CD14-positive monocyte (primary cell): ENCODE data around the gene FBXL17. TPM values are rescaled to one million over a fixed set of nuclear protein-coding genes. Genes with fewer than 3 reads are reported as not detected.

ENCODE experiments used
- DNase-seq, 3 donors: peaks; one replicate each; pipeline ENCODE4 v3.0.0-alpha.2; 2011 to 2022
- H2AFZ ChIP-seq: 2 replicates; pipeline ENCODE4 v1.6.0; 2012; ENCODE audit warnings: mild to moderate bottlenecking, low read depth, low read length, inconsistent platforms; ENCODE audit not compliant: insufficient read depth, poor library complexity, severe bottlenecking
- H3K27ac ChIP-seq, 2 donors: 1 replicate in 1 of 2; 2 replicates in 1 of 2; pipeline ENCODE4 v1.5.1; 2012 to 2013; ENCODE audit warnings: low read length in 2 of 2, control low read depth in 1 of 2, inconsistent platforms in 1 of 2, low read depth in 1 of 2, mild to moderate bottlenecking in 1 of 2
- H3K27me3 ChIP-seq, 2 donors: one replicate each; pipeline versions ENCODE4 v1.6.0 to v1.6.1; 2011 to 2013; ENCODE audit warnings: low read length in 2 of 2; ENCODE audit not compliant: control insufficient read depth in 2 of 2, insufficient read depth in 2 of 2
- H3K36me3 ChIP-seq, 2 donors: replicated peaks in 1 of 2; 1 replicate in 1 of 2; 2 replicates in 1 of 2; pipeline versions ENCODE4 v1.5.1 to v1.6.1; 2012 to 2013; ENCODE audit warnings: low read length in 2 of 2, control low read depth in 1 of 2, inconsistent platforms in 1 of 2, mild to moderate bottlenecking in 1 of 2; ENCODE audit not compliant: insufficient read depth in 2 of 2, control insufficient read depth in 1 of 2
- H3K4me1 ChIP-seq, 2 donors: 1 replicate in 1 of 2; 2 replicates in 1 of 2; pipeline versions ENCODE4 v1.5.1 to v1.6.1; 2012 to 2013; ENCODE audit warnings: low read length in 2 of 2, control low read depth in 1 of 2, inconsistent platforms in 1 of 2, mild to moderate bottlenecking in 1 of 2, moderate library complexity in 1 of 2; ENCODE audit not compliant: insufficient read depth in 2 of 2, control insufficient read depth in 1 of 2
- H3K4me2 ChIP-seq: replicated peaks from 2 replicates; pipeline ENCODE3; 2012; ENCODE audit warnings: low read length, moderate library complexity, mild to moderate bottlenecking; ENCODE audit not compliant: poor library complexity, severe bottlenecking; ENCODE audit errors: extremely low read depth
- H3K4me3 ChIP-seq, 3 experiments: fragments of 200-600 bp in 1 of 3; sonication (generic) in 1 of 3; replicated peaks in 1 of 3; 1 replicate in 2 of 3; 2 replicates in 1 of 3; pipeline ENCODE4 v1.5.1; 2011 to 2013; ENCODE audit warnings: low read length in 3 of 3, mild to moderate bottlenecking in 3 of 3, control low read depth in 2 of 3, low read depth in 2 of 3, inconsistent platforms in 1 of 3, moderate library complexity in 1 of 3
- H3K79me2 ChIP-seq: 2 replicates; pipeline ENCODE4 v1.6.0; 2012; ENCODE audit warnings: mild to moderate bottlenecking, control low read depth, inconsistent platforms, low read length, moderate library complexity; ENCODE audit not compliant: insufficient read depth
- H3K9ac ChIP-seq: 2 replicates; pipeline ENCODE4 v1.6.0; 2017; ENCODE audit warnings: low read length, mild to moderate bottlenecking; ENCODE audit not compliant: insufficient read depth, poor library complexity, severe bottlenecking
- H3K9me3 ChIP-seq, 2 donors: replicated peaks in 1 of 2; 1 replicate in 1 of 2; 2 replicates in 1 of 2; pipeline versions ENCODE4 v1.5.1 to v1.6.1; 2012 to 2013; ENCODE audit warnings: low read length in 2 of 2, control low read depth in 1 of 2; ENCODE audit not compliant: control insufficient read depth in 1 of 2, insufficient read depth in 1 of 2
- H4K20me1 ChIP-seq: 2 replicates; pipeline ENCODE4 v1.6.0; 2012; ENCODE audit warnings: mild to moderate bottlenecking, low read length, control low read depth, moderate library complexity; ENCODE audit not compliant: insufficient read depth
- H3K27ac Mint-ChIP-seq, 7 donors: one replicate each; pipeline ENCODE4 v1.8.0; 2020; ENCODE audit warnings: mild to moderate bottlenecking in 7 of 7, mixed read lengths in 7 of 7, moderate library complexity in 6 of 7, inconsistent platforms in 2 of 7
- H3K27me3 Mint-ChIP-seq, 3 donors: one replicate each; pipeline ENCODE4 v1.8.0; 2021 to 2022; ENCODE audit warnings: low read depth in 3 of 3, mild to moderate bottlenecking in 3 of 3, mixed read lengths in 3 of 3, moderate library complexity in 3 of 3, inconsistent platforms in 1 of 3
- H3K36me3 Mint-ChIP-seq, 2 donors: one replicate each; pipeline ENCODE4 v1.8.0; 2020; ENCODE audit warnings: mixed read lengths in 2 of 2, inconsistent platforms in 1 of 2, mild to moderate bottlenecking in 1 of 2
- H3K4me1 Mint-ChIP-seq: one replicate; pipeline ENCODE4 v1.8.0; 2020; ENCODE audit warnings: mild to moderate bottlenecking, mixed read lengths
- H3K4me3 Mint-ChIP-seq, 2 donors: one replicate each; pipeline ENCODE4 v1.8.0; 2020; ENCODE audit warnings: mild to moderate bottlenecking in 2 of 2, mixed read lengths in 2 of 2, moderate library complexity in 1 of 2
- H3K9me3 Mint-ChIP-seq, 7 donors: one replicate each; pipeline ENCODE4 v1.8.0; 2020 to 2022; ENCODE audit warnings: mixed read lengths in 7 of 7, mild to moderate bottlenecking in 6 of 7, moderate library complexity in 6 of 7, inconsistent platforms in 2 of 7
- CTCF ChIP-seq: fragments of 200-600 bp; IDR thresholded peaks from one replicate; pipeline ENCODE4 v1.8.0; 2022; ENCODE audit warnings: antibody characterized with exemption, mild to moderate bottlenecking
- WGBS: methylation state at CpG from one replicate; pipeline ENCODE4 v1.1.5; 2013; ENCODE audit warnings: missing lambda C conversion rate; ENCODE audit not compliant: insufficient coverage; 5-methylcytosine and 5-hydroxymethylcytosine counted together
- intact Hi-C, 2 donors: fragments of 100-400 bp; cut with micrococcal nuclease; formaldehyde crosslinking; loops; one replicate each; pipeline versions ENCODE4 v1.15.0 to v1.15.1; 2023
- polyA plus RNA-seq, 3 donors: library from polyadenylated mRNA; depleted of rRNA in 1 of 3; unstranded in 2 of 3; stranded (reverse) in 1 of 3; fragments of 300-500 nt in 2 of 3; fragments of >200 nt in 1 of 3; fragmentation: Illumina TruSeq in 2 of 3; gene quantifications; 1 replicate in 2 of 3; 2 replicates in 1 of 3; pipeline ENCODE4 v1.2.3, GENCODE V29; 2012 to 2021

The FBXL17 gene
- polyA plus RNA-seq, 3 donors, result 1.5 to 6.6 (median 2.0) TPM

GRCh38 chr5:107832746-107833145 lies 549.2 kb downstream of the FBXL17 start:
- H3K4me1 Mint-ChIP-seq, result no peaks in the 10 kb centered on the region
- H3K36me3 Mint-ChIP-seq, result no peaks in the 10 kb centered on the region
- peaks cover 2% of the 10 kb centered on the region in 3 donors for H3K27me3 Mint-ChIP-seq
- no peak overlapping the region for H3K4me2 ChIP-seq
- no peak overlapping the region for H3K9ac ChIP-seq
- intact Hi-C loops, result no loop called here
- no peak overlapping the region for H3K4me3 Mint-ChIP-seq
- H3K4me3 ChIP-seq, result no peak overlapping the region
- no peaks in the 10 kb centered on the region for H3K4me1 ChIP-seq
- H3K27ac ChIP-seq, result no peak overlapping the region
- H3K27me3 ChIP-seq, result no peaks in the 10 kb centered on the region
- peaks cover 2 to 5% of the 10 kb centered on the region in 2 donors for H3K9me3 ChIP-seq
- 100% methylated on average over 2 of the region's 3 CpGs for WGBS
- H3K36me3 ChIP-seq, result no peaks in the 10 kb centered on the region
- no peak for DNase-seq
- H4K20me1 ChIP-seq, result no peaks in the 10 kb centered on the region
- no peak for TF ChIP-seq CTCF
- peaks cover 0 to 12% (median 9%) of the 10 kb centered on the region in 7 donors for H3K9me3 Mint-ChIP-seq
- no peak overlapping the region for H3K27ac Mint-ChIP-seq
- no peaks in the 10 kb centered on the region for H3K79me2 ChIP-seq
- no peak overlapping the region for H2AFZ ChIP-seq

- Mint-ChIP-seq H3K36me3 (no peaks in the 10 kb centered on the region), H3K27me3 (peaks cover 2 to 3% (median 2%) of the 10 kb centered on the region in 3 donors), H3K27ac (peak overlapping the region in 2 of 7 donors; percentile 2 to 50), H3K4me1 (no peaks in the 10 kb centered on the region), H3K4me3 (no peak overlapping the region), H3K9me3 (peaks cover 0 to 10% (median 7%) of the 10 kb centered on the region in 7 donors)
- Histone ChIP-seq H3K27ac (no peak overlapping the region), H3K27me3 (no peaks in the 10 kb centered on the region), H2AFZ (no peak overlapping the region), H3K9me3 (peaks cover under 1 to 5% of the 10 kb centered on the region in 2 donors), H3K4me1 (no peaks in the 10 kb centered on the region), H3K4me3 (no peak overlapping the region), H3K36me3 (no peaks in the 10 kb centered on the region), H3K79me2 (no peaks in the 10 kb centered on the region), H3K9ac (no peak overlapping the region), H4K20me1 (no peaks in the 10 kb centered on the region), H3K4me2 (no peak overlapping the region)
- intact Hi-C loops, result no loop called here
- no peak for DNase-seq
- WGBS, result 79% methylated on average over 10 of the region's 13 CpGs
- no peak for TF ChIP-seq CTCF
Observed at GRCh38 chr5:107831612-107832395, 550.1 kb downstream of the FBXL17 start.
